Spleen (tissue), 11 donors: ENCODE measurements around the gene IL18R1. TPM values are rescaled to one million over a fixed set of nuclear protein-coding genes. Genes with fewer than 3 reads are reported as not detected.
A peak's percentile ranks its signal among the peaks of the same experiment; 100 is the strongest.

Experiments used
- DNase-seq: peaks from one replicate; pipeline ENCODE4 v3.0.0-alpha.2; 2020
- H3K27ac ChIP-seq, 8 donors: fragments of 200-600 bp; sonication (generic) in 7 of 8; 1 replicate in 4 of 8; 2 replicates in 4 of 8; pipeline versions ENCODE4 v1.5.0 to v1.8.0; 2016 to 2021; ENCODE audit warnings: inconsistent platforms in 4 of 8, mild to moderate bottlenecking in 4 of 8, moderate library complexity in 1 of 8
- H3K27me3 ChIP-seq, 7 donors: fragments of 200-600 bp; sonication (generic) in 6 of 7; replicated peaks in 1 of 7; 1 replicate in 4 of 7; 2 replicates in 3 of 7; pipeline versions ENCODE4 v1.5.0 to v1.8.0; 2016 to 2021; ENCODE audit warnings: inconsistent platforms in 3 of 7, mild to moderate bottlenecking in 1 of 7
- H3K36me3 ChIP-seq, 6 donors: fragments of 200-600 bp; sonication (generic) in 5 of 6; 1 replicate in 4 of 6; 2 replicates in 2 of 6; pipeline versions ENCODE4 v1.5.0 to v1.8.0; 2016 to 2021; ENCODE audit warnings: inconsistent platforms in 2 of 6
- H3K4me1 ChIP-seq, 6 donors: fragments of 200-600 bp; sonication (generic) in 5 of 6; 1 replicate in 3 of 6; 2 replicates in 3 of 6; pipeline versions ENCODE4 v1.5.0 to v1.8.0; 2016 to 2021; ENCODE audit warnings: inconsistent platforms in 3 of 6
- H3K4me3 ChIP-seq, 8 donors: fragments of 200-600 bp; sonication (generic) in 7 of 8; 1 replicate in 4 of 8; 2 replicates in 4 of 8; pipeline versions ENCODE4 v1.5.0 to v1.8.0; 2016 to 2021; ENCODE audit warnings: inconsistent platforms in 4 of 8, mild to moderate bottlenecking in 4 of 8, moderate library complexity in 2 of 8
- H3K9me3 ChIP-seq, 8 donors: fragments of 200-600 bp; sonication (generic) in 7 of 8; 1 replicate in 4 of 8; 2 replicates in 4 of 8; pipeline versions ENCODE4 v1.5.0 to v1.8.0; 2016 to 2021; ENCODE audit warnings: inconsistent platforms in 4 of 8
- CTCF ChIP-seq, 11 experiments: fragments of 200-600 bp in 7 of 11; fragments of 450-650 bp in 4 of 11; sonication (generic) in 4 of 11; IDR thresholded peaks in 8 of 11; conservative IDR thresholded peaks in 3 of 11; 1 replicate in 7 of 11; 2 replicates in 4 of 11; pipeline versions ENCODE4 v1.4.0 to v1.8.0; 2016 to 2021; ENCODE audit warnings: antibody characterized with exemption in 11 of 11, inconsistent platforms in 4 of 11, mild to moderate bottlenecking in 1 of 11
- POLR2A ChIP-seq, 3 donors: fragments of 450-650 bp; IDR thresholded peaks; one replicate each; pipeline ENCODE4 v1.5.1; 2017; ENCODE audit warnings: antibody characterized with exemption in 3 of 3, mild to moderate bottlenecking in 1 of 3
- POLR2AphosphoS5 ChIP-seq, 3 donors: sonication (generic); formaldehyde crosslinking; IDR thresholded peaks; one replicate each; pipeline ENCODE4 v1.5.1; 2017; ENCODE audit warnings: antibody characterized with exemption in 3 of 3
- WGBS, 5 donors: extraction: QIAGEN DNeasy Blood & Tissue Kit in 3 of 5; methylation state at CpG; one replicate each; pipeline versions ENCODE4 v1.1.5 to v1.1.7; 2013 to 2018; 5-methylcytosine and 5-hydroxymethylcytosine counted together
- intact Hi-C: fragments of 100-400 bp; cut with DNase I; formaldehyde crosslinking; loops from one replicate; pipeline ENCODE4 v1.15.0; 2023; ENCODE audit warnings: low total_unique reads
- polyA plus RNA-seq, 3 donors: library from polyadenylated mRNA; stranded (reverse); fragments of 200-250 nt; gene quantifications; one replicate each; pipeline ENCODE4 v1.2.1, GENCODE V29; 2013
- total RNA-seq, 7 donors: library from RNA; depleted of rRNA in 3 of 7; stranded (reverse); fragments of >200 nt in 3 of 7; fragmentation: NEBNext Ultra II Directional in 4 of 7; extraction: Animal tissue kit (Norgen Biotek cat#: 25700) in 4 of 7; gene quantifications; one replicate each; pipeline versions ENCODE4 v1.1.0 to v1.2.1, GENCODE V29; 2016 to 2021
- donor health status: healthy with polysubstance abuse.
- donor health status: DM: no; HTN: no; CAD: no; lungs with moderate emphysema.
- donor health status: DM: no; HTN: no; CAD: no.
- donor health status: Bipolar disorder and iron deficiency.
- donor health status: healthy.
- donor health status: DM: no; HTN: no; CAD: no.
- donor health status: DM: yes; HTN: yes; CAD: no.

Gene IL18R1
- total and polyA plus RNA-seq, 10 donors: 2.2 to 97.6 (median 21.5) TPM

- 66 to 88% (median 77%) methylated on average over 3 of the region's 3 CpGs for WGBS, 5 donors
- TF ChIP-seq POLR2A (IDR thresholded peaks at IDR 0.05): no peak
- no peak for TF ChIP-seq POLR2AphosphoS5 (IDR thresholded peaks at IDR 0.05)
- TF ChIP-seq CTCF (IDR thresholded peaks at IDR 0.05 in 8 of 11, conservative IDR thresholded peaks at IDR 0.05 in 3 of 11): no peak
Measured at GRCh38 chr2:102438111-102438510, 82.5 kb downstream of the IL18R1 start.

GRCh38 chr2:102438578-102438977 lies 83.0 kb downstream of the IL18R1 start:
- TF ChIP-seq CTCF (IDR thresholded peaks at IDR 0.05 in 8 of 11, conservative IDR thresholded peaks at IDR 0.05 in 3 of 11): no peak
- TF ChIP-seq POLR2AphosphoS5 (IDR thresholded peaks at IDR 0.05): peak in 1 of 3 donors; percentile 48
- Histone ChIP-seq H3K27ac (peak overlapping the region in 4 of 8 donors; percentile 36 to 84 (median 67)), H3K4me3 (no peak overlapping the region), H3K36me3 (peaks cover 0 to 25% (median 0%) of the 10 kb centered on the region in 6 donors), H3K4me1 (peaks cover 11 to 70% (median 28%) of the 10 kb centered on the region in 6 donors), H3K9me3 (no peaks in the 10 kb centered on the region), H3K27me3 (no peaks in the 10 kb centered on the region)
- 81 to 91% (median 88%) methylated on average over 2 of the region's 2 CpGs for WGBS, 5 donors
- intact Hi-C loops: no loop called here
- DNase-seq: no peak

More at GRCh38 chr2:102438111-102438510, 82.5 kb downstream of the IL18R1 start:
- intact Hi-C loops: no loop called here
- H3K4me3 ChIP-seq: no peak overlapping the region
- no peaks in the 10 kb centered on the region for H3K27me3 ChIP-seq
- no peaks in the 10 kb centered on the region for H3K9me3 ChIP-seq
- peaks cover 0 to 29% (median 0%) of the 10 kb centered on the region in 6 donors for H3K36me3 ChIP-seq
- DNase-seq: no peak
- H3K27ac ChIP-seq: peak overlapping the region in 4 of 8 donors; percentile 4 to 84 (median 57)
- peaks cover 9 to 66% (median 25%) of the 10 kb centered on the region in 6 donors for H3K4me1 ChIP-seq

- no peak overlapping the region for H3K4me3 ChIP-seq
- intact Hi-C loops: no loop called here
- H3K27me3 ChIP-seq: no peaks in the 10 kb centered on the region
- H3K9me3 ChIP-seq: no peaks in the 10 kb centered on the region
- peaks cover 0 to 27% (median 0%) of the 10 kb centered on the region in 6 donors for H3K36me3 ChIP-seq
- peak overlapping the region in 4 of 8 donors; percentile 36 to 84 (median 67) for H3K27ac ChIP-seq
- WGBS, 5 donors: 54 to 78% (median 60%) methylated on average over 6 of the region's 6 CpGs
- peaks cover 11 to 68% (median 28%) of the 10 kb centered on the region in 6 donors for H3K4me1 ChIP-seq
- TF ChIP-seq CTCF (IDR thresholded peaks at IDR 0.05 in 8 of 11, conservative IDR thresholded peaks at IDR 0.05 in 3 of 11) (no peak), POLR2A (IDR thresholded peaks at IDR 0.05) (no peak), POLR2AphosphoS5 (IDR thresholded peaks at IDR 0.05) (no peak)
- no peak for DNase-seq
Measured at GRCh38 chr2:102439065-102439695, 83.6 kb downstream of the IL18R1 start.
